SU-DHL-6 (cell line): ENCODE results near the gene SLC5A10.

Source experiments
- H2AFZ ChIP-seq: fragments of 200-600 bp; sonication (generic); 2 replicates; pipeline ENCODE4 v1.6.1; 2014; ENCODE audit warnings: low read depth, mild to moderate bottlenecking, moderate library complexity, mixed read lengths, antibody characterized with exemption, low read length; ENCODE audit not compliant: severe bottlenecking
- H3F3A ChIP-seq: fragments of 200-600 bp; shearing (Covaris generic); 2 replicates; pipeline ENCODE4 v1.6.0; 2016; ENCODE audit warnings: antibody characterized with exemption, mild to moderate bottlenecking; ENCODE audit not compliant: insufficient read depth
- H3K27ac ChIP-seq: fragments of 200-600 bp; sonication (generic); 2 replicates; pipeline ENCODE4 v1.5.1; 2016; ENCODE audit warnings: low read depth, mild to moderate bottlenecking, low read length, moderate library complexity, mixed read lengths
- H3K27me3 ChIP-seq: fragments of 200-600 bp; sonication (generic), shearing (Covaris generic); 2 replicates; pipeline ENCODE4 v1.6.0; 2014; ENCODE audit warnings: mild to moderate bottlenecking, low read length
- H3K36me3 ChIP-seq: fragments of 200-600 bp; sonication (generic); 2 replicates; pipeline ENCODE4 v1.6.1; 2014; ENCODE audit warnings: mild to moderate bottlenecking, low read length, mixed read lengths
- H3K4me2 ChIP-seq: fragments of 300-600, 200-600 bp; shearing (Covaris generic), sonication (generic); 2 replicates; pipeline ENCODE4 v1.6.0; 2014; ENCODE audit warnings: low read length, low read depth, mild to moderate bottlenecking; ENCODE audit not compliant: poor library complexity, severe bottlenecking
- H3K4me3 ChIP-seq: fragments of 200-600 bp; sonication (generic); 2 replicates; pipeline ENCODE4 v1.5.1; 2014; ENCODE audit warnings: antibody characterized with exemption, low read length, mild to moderate bottlenecking, mixed read lengths; ENCODE audit not compliant: insufficient read depth, poor library complexity, severe bottlenecking
- H3K79me2 ChIP-seq: fragments of 200-600 bp; sonication (generic); 2 replicates; pipeline ENCODE4 v1.6.1; 2014; ENCODE audit warnings: mild to moderate bottlenecking, low read length, moderate library complexity; ENCODE audit not compliant: insufficient read depth
- H3K9ac ChIP-seq: fragments of 200-600 bp; sonication (generic); 2 replicates; pipeline ENCODE4 v1.7.0; 2014; ENCODE audit warnings: mild to moderate bottlenecking, low read length
- H3K9me2 ChIP-seq: fragments of 200-600 bp; sonication (generic); replicated peaks from 2 replicates; pipeline ENCODE4 v1.6.1; 2014; ENCODE audit warnings: low read length; ENCODE audit not compliant: insufficient read depth
- H3K9me3 ChIP-seq: fragments of 200-600 bp; sonication (generic); 2 replicates; pipeline ENCODE4 v1.6.1; 2014; ENCODE audit warnings: low read length, mixed read lengths; ENCODE audit not compliant: insufficient read depth
- H4K20me1 ChIP-seq: fragments of 200-600 bp; sonication (generic); 2 replicates; pipeline ENCODE4 v1.6.1; 2014; ENCODE audit warnings: low read depth, mild to moderate bottlenecking, antibody characterized with exemption, low read length, moderate library complexity, mixed read lengths
- CTCF ChIP-seq: fragments of 200-600 bp; sonication (generic); IDR thresholded peaks from one replicate; pipeline ENCODE4 v1.5.1; 2017; ENCODE audit warnings: antibody characterized with exemption, mild to moderate bottlenecking, low read length, moderate library complexity; ENCODE audit not compliant: insufficient read depth, poor library complexity, severe bottlenecking
- EZH2phosphoT487 ChIP-seq: fragments of 200-600 bp; sonication (generic), shearing (Covaris generic); conservative IDR thresholded peaks from 2 replicates; pipeline ENCODE4 v1.6.1; 2018; ENCODE audit warnings: mild to moderate bottlenecking, antibody characterized with exemption, low read length, moderate library complexity, mixed read lengths

Gene SLC5A10

GRCh38 chr17:18970582-18971480 is 18.9 kb downstream of the SLC5A10 start:
- Histone ChIP-seq H4K20me1 (no peaks in the 10 kb centered on the region), H2AFZ (no peak overlapping the region), H3K9me2 (no peaks in the 10 kb centered on the region), H3K36me3 (no peaks in the 10 kb centered on the region), H3K27me3 (no peaks in the 10 kb centered on the region), H3K4me3 (no peak overlapping the region), H3K4me2 (no peak overlapping the region), H3K9ac (no peak overlapping the region), H3K9me3 (no peaks in the 10 kb centered on the region), H3K27ac (no peak overlapping the region), H3F3A (no peaks in the 10 kb centered on the region), H3K79me2 (no peaks in the 10 kb centered on the region)
- TF ChIP-seq EZH2phosphoT487 (no peak), CTCF (no peak)

GRCh38 chr17:18971801-18972200 is 19.8 kb downstream of the SLC5A10 start:
- no peaks in the 10 kb centered on the region for H3K79me2 ChIP-seq
- no peaks in the 10 kb centered on the region for H3K9me3 ChIP-seq
- H3K9me2 ChIP-seq, result no peaks in the 10 kb centered on the region
- TF ChIP-seq EZH2phosphoT487, result no peak
- no peak for TF ChIP-seq CTCF
- no peak overlapping the region for H3K9ac ChIP-seq
- H3K36me3 ChIP-seq, result no peaks in the 10 kb centered on the region
- H3F3A ChIP-seq, result no peaks in the 10 kb centered on the region
- no peaks in the 10 kb centered on the region for H4K20me1 ChIP-seq
- no peak overlapping the region for H3K4me3 ChIP-seq
- no peak overlapping the region for H2AFZ ChIP-seq
- H3K27me3 ChIP-seq, result no peaks in the 10 kb centered on the region
- no peak overlapping the region for H3K4me2 ChIP-seq
- no peak overlapping the region for H3K27ac ChIP-seq

- no peaks in the 10 kb centered on the region for H3K9me3 ChIP-seq
- no peak overlapping the region for H3K27ac ChIP-seq
- no peak overlapping the region for H3K9ac ChIP-seq
- H3K4me3 ChIP-seq, result no peak overlapping the region
- H2AFZ ChIP-seq, result no peak overlapping the region
- H3K27me3 ChIP-seq, result no peaks in the 10 kb centered on the region
- TF ChIP-seq CTCF (no peak), EZH2phosphoT487 (no peak)
- H3K9me2 ChIP-seq, result no peaks in the 10 kb centered on the region
- H3K79me2 ChIP-seq, result no peaks in the 10 kb centered on the region
- no peaks in the 10 kb centered on the region for H3K36me3 ChIP-seq
- H3K4me2 ChIP-seq, result no peak overlapping the region
- H4K20me1 ChIP-seq, result no peaks in the 10 kb centered on the region
- no peaks in the 10 kb centered on the region for H3F3A ChIP-seq
These were observed 22.6 kb downstream of the SLC5A10 start for GRCh38 chr17:18974407-18975149.
